ENCODE results near the gene RCOR1. TPM values are rescaled to one million over a fixed set of nuclear protein-coding genes. Genes with fewer than 3 reads are reported as not detected.
A peak's percentile ranks its signal among the peaks of the same experiment; 100 is the strongest.
"Not testable (repeated sequence)": the region's sequence is repeated elsewhere in the genome, so short reads cannot be mapped to it uniquely, and the experiment has no call there.

Gene RCOR1
- total RNA-seq, 1 experiment from 2014 or later, result 13.9 TPM

- Histone ChIP-seq H3K27me3 (ENCODE audit: control insufficient read depth, insufficient read depth, low read length) (0 out of 2 replicates have a peak, but pooled peaks cover 1% of the 10 kb centered on the region), H3K4me3 (ENCODE audit: insufficient read depth, low read depth, low read length) (no peak overlapping the region), H3K36me3 (replicated peaks; ENCODE audit: control insufficient read depth, insufficient read depth, low read length) (no peaks in the 10 kb centered on the region)
- DNase-seq, result no peak
Measured at GRCh38 chr14:102758087-102758486, 165.6 kb downstream of the RCOR1 start.

- no peaks in the 10 kb centered on the region for H3K36me3 ChIP-seq (replicated peaks; ENCODE audit: control insufficient read depth, insufficient read depth, low read length)
- 0 out of 2 replicates have a peak, but pooled peaks cover 1% of the 10 kb centered on the region for H3K27me3 ChIP-seq (ENCODE audit: control insufficient read depth, insufficient read depth, low read length)
- H3K4me3 ChIP-seq (ENCODE audit: insufficient read depth, low read depth, low read length), result no peak overlapping the region
- peak; percentile 76 for DNase-seq
Measured at GRCh38 chr14:102759456-102760187, 167.2 kb downstream of the RCOR1 start.

- peak overlapping the region; percentile 12; the same call in 1 of the 2 replicates for H3K4me3 ChIP-seq (ENCODE audit: insufficient read depth, low read depth, low read length)
- no peaks in the 10 kb centered on the region for H3K36me3 ChIP-seq (replicated peaks; ENCODE audit: control insufficient read depth, insufficient read depth, low read length)
- 0 out of 2 replicates have a peak, but pooled peaks cover 1% of the 10 kb centered on the region for H3K27me3 ChIP-seq (ENCODE audit: control insufficient read depth, insufficient read depth, low read length)
- DNase-seq, result peak; percentile 81
Measured at GRCh38 chr14:102760496-102761193, 168.2 kb downstream of the RCOR1 start.

GRCh38 chr14:102761206-102761605 is 168.8 kb downstream of the RCOR1 start:
- no peak overlapping the region for H3K4me3 ChIP-seq (ENCODE audit: insufficient read depth, low read depth, low read length)
- H3K27me3 ChIP-seq (ENCODE audit: control insufficient read depth, insufficient read depth, low read length), result 0 out of 2 replicates have a peak, but pooled peaks cover 1% of the 10 kb centered on the region
- DNase-seq, result peak; percentile 51
- H3K36me3 ChIP-seq (replicated peaks; ENCODE audit: control insufficient read depth, insufficient read depth, low read length), result no peaks in the 10 kb centered on the region

GRCh38 chr14:102764220-102764671 is 171.8 kb downstream of the RCOR1 start:
- DNase-seq, result peak; percentile 37
- H3K27me3 ChIP-seq (ENCODE audit: control insufficient read depth, insufficient read depth, low read length), result 0 out of 2 replicates have a peak, but pooled peaks cover 1% of the 10 kb centered on the region
- H3K4me3 ChIP-seq (ENCODE audit: insufficient read depth, low read depth, low read length), result no peak overlapping the region
- no peaks in the 10 kb centered on the region for H3K36me3 ChIP-seq (replicated peaks; ENCODE audit: control insufficient read depth, insufficient read depth, low read length)

- H3K36me3 ChIP-seq (replicated peaks; ENCODE audit: control insufficient read depth, insufficient read depth, low read length); DNase-seq; H3K4me3 ChIP-seq (ENCODE audit: insufficient read depth, low read depth, low read length); H3K27me3 ChIP-seq (ENCODE audit: control insufficient read depth, insufficient read depth, low read length): not testable (repeated sequence)
Measured at GRCh38 chr14:102765770-102766169, 173.3 kb downstream of the RCOR1 start.

- H3K4me3 ChIP-seq (ENCODE audit: insufficient read depth, low read depth, low read length), result no peak overlapping the region
- H3K27me3 ChIP-seq (ENCODE audit: control insufficient read depth, insufficient read depth, low read length), result no peaks in the 10 kb centered on the region
- H3K36me3 ChIP-seq (replicated peaks; ENCODE audit: control insufficient read depth, insufficient read depth, low read length), result no peaks in the 10 kb centered on the region
- DNase-seq, result peak; percentile 15
Measured at GRCh38 chr14:102768223-102769048, 176.0 kb downstream of the RCOR1 start.

- peak; percentile 44 for DNase-seq
- no peaks in the 10 kb centered on the region for H3K27me3 ChIP-seq (ENCODE audit: control insufficient read depth, insufficient read depth, low read length)
- H3K36me3 ChIP-seq (replicated peaks; ENCODE audit: control insufficient read depth, insufficient read depth, low read length), result no peaks in the 10 kb centered on the region
- H3K4me3 ChIP-seq (ENCODE audit: insufficient read depth, low read depth, low read length), result no peak overlapping the region
Measured at GRCh38 chr14:102769049-102769327, 176.5 kb downstream of the RCOR1 start.

- no peak overlapping the region for H3K4me3 ChIP-seq (ENCODE audit: insufficient read depth, low read depth, low read length)
- DNase-seq, result peak; percentile 56
- no peaks in the 10 kb centered on the region for H3K36me3 ChIP-seq (replicated peaks; ENCODE audit: control insufficient read depth, insufficient read depth, low read length)
- no peaks in the 10 kb centered on the region for H3K27me3 ChIP-seq (ENCODE audit: control insufficient read depth, insufficient read depth, low read length)
Measured at GRCh38 chr14:102770147-102771123, 178.0 kb downstream of the RCOR1 start.

- no peaks in the 10 kb centered on the region for H3K27me3 ChIP-seq (ENCODE audit: control insufficient read depth, insufficient read depth, low read length)
- H3K36me3 ChIP-seq (replicated peaks; ENCODE audit: control insufficient read depth, insufficient read depth, low read length), result no peaks in the 10 kb centered on the region
- no peak overlapping the region for H3K4me3 ChIP-seq (ENCODE audit: insufficient read depth, low read depth, low read length)
- no peak for DNase-seq
Measured at GRCh38 chr14:102771144-102771543, 178.7 kb downstream of the RCOR1 start.

- Histone ChIP-seq H3K36me3 (replicated peaks; ENCODE audit: control insufficient read depth, insufficient read depth, low read length) (no peaks in the 10 kb centered on the region), H3K4me3 (ENCODE audit: insufficient read depth, low read depth, low read length) (no peak overlapping the region), H3K27me3 (ENCODE audit: control insufficient read depth, insufficient read depth, low read length) (no peaks in the 10 kb centered on the region)
- peak; percentile 90 for DNase-seq
Measured at GRCh38 chr14:102772781-102773570, 180.5 kb downstream of the RCOR1 start.

GRCh38 chr14:102774391-102775153 is 182.1 kb downstream of the RCOR1 start:
- H3K36me3 ChIP-seq (replicated peaks; ENCODE audit: control insufficient read depth, insufficient read depth, low read length), result no peaks in the 10 kb centered on the region
- peaks cover 9% of the 10 kb centered on the region for H3K27me3 ChIP-seq (ENCODE audit: control insufficient read depth, insufficient read depth, low read length)
- DNase-seq, result peak; percentile 88
- H3K4me3 ChIP-seq (ENCODE audit: insufficient read depth, low read depth, low read length), result no peak overlapping the region
